Measurements from ENCODE around the gene ATP2B2. TPM values are rescaled to one million over a fixed set of nuclear protein-coding genes. Genes with fewer than 3 reads are reported as not detected.
A peak's percentile ranks its signal among the peaks of the same experiment; 100 is the strongest.

Gene ATP2B2
- polyA plus RNA-seq, 3 donors from 2014 or later: not detected

DNA sequence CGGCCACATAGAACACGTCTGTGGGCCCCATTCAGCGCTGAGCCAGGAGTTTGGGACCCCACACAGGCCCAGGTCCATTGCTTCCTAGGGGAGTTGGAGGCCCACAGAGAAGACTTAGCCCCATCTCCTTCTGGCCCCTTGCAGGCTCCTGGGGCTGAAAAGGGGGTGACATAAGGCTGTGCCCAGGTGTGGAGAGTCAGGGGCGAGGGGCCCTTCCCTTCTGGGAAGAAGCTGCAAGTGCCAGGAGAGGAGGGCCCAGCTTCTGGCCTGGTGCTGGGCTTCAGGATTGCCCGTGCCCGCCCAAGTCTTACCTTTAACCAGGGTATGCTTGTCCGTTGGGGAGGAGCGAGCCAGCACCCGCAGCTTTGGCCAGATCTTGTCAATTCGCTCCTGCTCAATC is 155.6 kb downstream of the ATP2B2 start:
- Mint-ChIP-seq H3K27ac (no peak overlapping the region), H3K9me3 (no peaks in the 10 kb centered on the region), H3K36me3 (no peaks in the 10 kb centered on the region), H3K27me3 (ENCODE audit: low read depth in 3 of 3) (peaks cover 0 to 9% (median 1%) of the 10 kb centered on the region in 3 donors), H3K4me1 (no peaks in the 10 kb centered on the region), H3K4me3 (no peak overlapping the region)
- DNase-seq: no peak

DNA sequence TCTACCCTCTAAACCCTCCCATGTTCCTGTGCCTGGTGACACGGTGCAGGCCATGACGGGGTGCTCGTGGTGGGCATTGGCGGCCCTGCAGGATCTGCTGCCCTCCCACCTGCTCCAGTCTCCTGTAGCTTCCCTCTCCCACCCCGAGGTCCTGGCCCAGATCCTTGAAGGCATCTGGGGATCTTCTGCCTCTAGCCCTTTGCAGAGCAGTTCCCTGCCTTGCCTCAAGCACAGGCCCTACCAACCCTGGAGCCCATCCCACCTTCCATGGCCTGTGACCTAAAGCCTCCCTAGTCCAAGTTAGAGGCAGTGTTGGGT is 157.0 kb downstream of the ATP2B2 start:
- Mint-ChIP-seq H3K9me3 (no peaks in the 10 kb centered on the region), H3K27me3 (ENCODE audit: low read depth in 3 of 3) (peaks cover 2 to 9% (median 4%) of the 10 kb centered on the region in 3 donors), H3K4me1 (no peaks in the 10 kb centered on the region), H3K4me3 (no peak overlapping the region), H3K27ac (no peak overlapping the region), H3K36me3 (no peaks in the 10 kb centered on the region)
- no peak for DNase-seq

DNA sequence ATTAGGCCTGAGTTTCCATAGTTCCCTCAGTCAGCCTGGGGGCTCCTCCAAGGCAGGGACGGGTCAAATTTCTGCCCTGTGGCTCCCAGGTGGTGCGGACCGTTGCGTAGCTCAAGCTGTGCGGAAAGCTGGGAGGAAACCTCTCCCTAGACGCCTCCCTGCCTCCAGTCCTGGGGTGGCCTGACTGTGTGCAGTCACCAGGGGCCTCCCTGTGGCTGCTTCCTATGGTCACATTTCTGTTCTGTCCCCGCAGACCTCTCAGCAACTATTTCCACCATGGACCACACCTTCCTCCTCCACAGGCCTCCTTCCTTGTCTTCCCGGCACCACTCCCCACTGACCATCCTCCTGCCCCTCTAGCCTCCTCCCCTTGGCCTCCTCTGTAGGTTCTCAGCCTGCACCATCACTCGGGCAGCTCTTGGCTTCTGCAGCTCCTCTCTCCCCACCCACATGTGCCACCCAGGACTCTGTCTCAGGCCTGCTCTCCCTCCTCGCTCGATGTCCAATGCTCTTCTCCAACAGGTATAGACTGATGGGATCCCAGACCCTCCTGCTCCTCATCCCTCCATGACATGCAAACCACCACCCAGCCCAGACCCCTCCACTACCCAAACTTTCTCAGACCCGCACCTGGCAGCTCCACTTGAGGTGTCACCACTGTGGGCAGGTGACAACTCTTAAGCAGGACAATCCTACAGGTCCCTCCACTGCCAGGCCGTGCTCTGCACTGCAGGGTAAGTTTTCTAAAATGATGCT is 157.6 kb downstream of the ATP2B2 start:
- DNase-seq: no peak
- H3K9me3 Mint-ChIP-seq: no peaks in the 10 kb centered on the region
- H3K4me1 Mint-ChIP-seq: no peaks in the 10 kb centered on the region
- H3K36me3 Mint-ChIP-seq: no peaks in the 10 kb centered on the region
- peaks cover 2 to 5% (median 4%) of the 10 kb centered on the region in 3 donors for H3K27me3 Mint-ChIP-seq (ENCODE audit: low read depth in 3 of 3)
- no peak overlapping the region for H3K4me3 Mint-ChIP-seq
- H3K27ac Mint-ChIP-seq: no peak overlapping the region

DNA sequence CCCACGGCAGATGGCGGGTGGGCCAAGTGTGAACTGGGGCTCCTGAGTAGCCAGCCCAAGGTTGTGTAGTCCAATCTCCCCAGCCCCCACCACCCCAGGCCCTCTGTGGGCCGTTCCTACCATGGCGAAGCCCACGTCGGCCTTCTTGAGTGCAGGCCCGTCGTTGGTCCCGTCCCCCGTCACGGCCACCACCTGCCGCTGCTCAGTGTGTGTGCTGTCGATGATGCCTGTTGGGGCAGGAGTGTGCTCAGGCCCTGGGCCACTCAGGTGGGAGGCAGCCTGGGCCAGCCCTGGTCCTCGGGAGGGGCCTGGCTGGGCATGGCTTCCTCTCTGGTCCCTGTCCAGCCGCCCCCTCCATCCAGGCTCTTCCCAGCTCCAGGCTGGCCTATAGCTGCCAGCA is 159.5 kb downstream of the ATP2B2 start:
- Mint-ChIP-seq H3K27ac (no peak overlapping the region), H3K9me3 (no peaks in the 10 kb centered on the region), H3K36me3 (no peaks in the 10 kb centered on the region), H3K4me1 (no peaks in the 10 kb centered on the region), H3K27me3 (ENCODE audit: low read depth in 3 of 3) (peaks cover 0 to 3% (median 2%) of the 10 kb centered on the region in 3 donors), H3K4me3 (no peak overlapping the region)
- DNase-seq: no peak

DNA sequence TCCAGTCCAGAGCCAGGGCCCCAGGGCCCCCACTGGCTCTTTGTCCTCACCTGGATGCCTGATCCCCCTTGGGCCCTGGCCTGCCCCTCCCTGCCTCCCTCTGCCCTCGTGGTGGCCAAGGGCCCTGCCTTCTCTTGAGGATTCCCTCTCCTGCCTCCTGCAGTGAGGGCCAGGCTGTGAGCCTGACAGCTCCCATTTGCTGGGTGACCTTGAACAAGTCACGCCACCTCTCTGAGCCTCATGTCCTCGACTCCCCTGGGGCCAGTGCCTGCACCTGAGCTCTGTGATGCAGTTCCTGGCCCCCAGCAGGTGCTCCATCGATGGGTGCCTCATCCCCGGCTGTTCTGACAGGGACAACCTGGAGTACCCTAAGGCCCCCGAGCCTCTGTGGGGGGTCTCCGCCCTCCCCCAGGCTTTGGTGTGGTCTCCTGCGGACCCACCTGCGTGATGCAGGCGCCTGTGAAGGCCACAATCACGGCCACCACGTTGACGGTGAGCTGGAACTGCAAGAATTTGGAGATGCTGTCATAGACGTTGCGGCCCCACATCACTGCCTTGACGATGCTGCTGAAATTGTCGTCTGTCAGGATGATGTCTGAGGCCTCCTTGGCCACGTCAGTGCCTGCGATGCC is 160.3 kb downstream of the ATP2B2 start:
- DNase-seq: no peak
- Mint-ChIP-seq H3K27ac (no peak overlapping the region), H3K36me3 (no peaks in the 10 kb centered on the region), H3K4me3 (no peak overlapping the region), H3K4me1 (no peaks in the 10 kb centered on the region), H3K9me3 (no peaks in the 10 kb centered on the region), H3K27me3 (ENCODE audit: low read depth in 3 of 3) (peaks cover 0 to 3% (median 2%) of the 10 kb centered on the region in 3 donors)

DNA sequence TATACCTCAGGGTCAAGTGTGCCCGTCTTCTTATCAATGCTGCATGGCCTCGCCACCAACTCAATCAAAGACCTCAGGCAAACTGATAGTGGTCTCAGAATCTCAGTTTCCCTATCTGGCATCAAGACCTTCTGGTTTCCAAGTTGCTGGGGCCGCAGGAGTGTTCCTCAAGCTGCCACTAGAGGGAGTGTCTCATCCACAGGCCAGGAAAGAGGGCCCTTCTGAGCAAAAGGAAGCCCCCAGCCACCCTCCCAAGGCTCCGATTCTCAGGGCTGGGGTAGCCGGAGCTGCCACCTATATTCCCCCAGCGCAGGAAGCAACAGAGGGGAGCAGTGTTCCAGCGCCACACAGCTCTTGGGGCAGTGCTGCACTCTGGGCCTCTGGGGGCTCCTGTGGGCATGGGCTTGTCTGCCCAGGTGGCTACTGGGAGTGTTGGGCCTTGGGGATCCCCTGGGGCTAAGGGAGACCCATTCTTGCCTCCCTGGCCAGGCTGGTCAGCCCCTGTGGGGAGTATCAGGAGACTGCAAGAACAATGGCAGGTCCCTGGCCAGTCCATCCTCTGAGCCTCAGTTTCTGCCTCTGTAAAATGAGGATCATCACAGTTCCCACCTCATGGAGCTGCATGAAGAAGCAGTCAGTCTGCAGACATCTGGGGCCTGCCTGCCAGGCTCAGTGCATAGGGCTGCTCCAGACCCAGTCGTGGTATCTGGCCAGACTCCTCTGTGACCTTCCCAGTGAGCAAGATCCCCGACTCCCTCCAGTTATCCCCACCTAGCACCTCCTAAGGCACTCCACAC is 161.0 kb downstream of the ATP2B2 start:
- Mint-ChIP-seq H3K4me1 (no peaks in the 10 kb centered on the region), H3K36me3 (no peaks in the 10 kb centered on the region), H3K9me3 (no peaks in the 10 kb centered on the region), H3K27ac (no peak overlapping the region), H3K27me3 (ENCODE audit: low read depth in 3 of 3) (peaks cover 0 to 3% (median 2%) of the 10 kb centered on the region in 3 donors), H3K4me3 (no peak overlapping the region)
- DNase-seq: peak; percentile 28 to 43 (median 30)

GRCh38 chr3:10343526-10343925 is 161.9 kb downstream of the ATP2B2 start:
- H3K27ac Mint-ChIP-seq: no peak overlapping the region

DNA sequence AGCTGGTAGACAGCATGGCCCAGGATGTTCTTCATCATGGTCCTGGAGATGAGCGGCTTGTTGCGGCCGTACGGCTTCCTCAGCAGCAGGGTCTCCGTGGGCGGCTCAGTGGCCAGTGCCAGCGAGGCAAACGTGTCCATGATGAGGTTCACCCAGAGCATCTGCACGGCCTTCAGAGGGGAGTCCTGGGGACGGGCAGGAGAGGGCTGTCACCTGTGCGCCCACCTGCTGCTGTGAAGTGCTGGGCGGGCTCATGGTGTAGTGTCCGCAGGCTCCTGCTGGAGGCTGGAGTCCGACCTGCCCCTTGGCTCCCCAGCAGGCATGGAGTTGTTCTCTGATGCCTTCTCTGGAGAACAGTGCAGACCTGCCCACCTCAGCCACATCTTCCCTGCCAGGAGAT is 162.6 kb downstream of the ATP2B2 start:
- peaks cover 0 to 3% (median 2%) of the 10 kb centered on the region in 3 donors for H3K27me3 Mint-ChIP-seq (ENCODE audit: low read depth in 3 of 3)
- H3K9me3 Mint-ChIP-seq: no peaks in the 10 kb centered on the region
- H3K36me3 Mint-ChIP-seq: no peaks in the 10 kb centered on the region
- no peak overlapping the region for H3K27ac Mint-ChIP-seq
- no peaks in the 10 kb centered on the region for H3K4me1 Mint-ChIP-seq
- no peak for DNase-seq
- H3K4me3 Mint-ChIP-seq: no peak overlapping the region

More at GRCh38 chr3:10343526-10343925, 161.9 kb downstream of the ATP2B2 start:
- no peaks in the 10 kb centered on the region for H3K36me3 Mint-ChIP-seq
- no peak overlapping the region for H3K4me3 Mint-ChIP-seq
- H3K4me1 Mint-ChIP-seq: no peaks in the 10 kb centered on the region
- no peaks in the 10 kb centered on the region for H3K9me3 Mint-ChIP-seq
- no peak for DNase-seq
- H3K27me3 Mint-ChIP-seq (ENCODE audit: low read depth in 3 of 3): peaks cover 0 to 3% (median 2%) of the 10 kb centered on the region in 3 donors

GRCh38 chr3:10341901-10342398 is 163.4 kb downstream of the ATP2B2 start:
- H3K4me1 Mint-ChIP-seq: no peaks in the 10 kb centered on the region

GRCh38 chr3:10340476-10340875 is 164.9 kb downstream of the ATP2B2 start:
- no peak overlapping the region for H3K4me3 Mint-ChIP-seq
- H3K9me3 Mint-ChIP-seq: no peaks in the 10 kb centered on the region
- H3K27ac Mint-ChIP-seq: peak overlapping the region in 1 of 6 donors; percentile 21
- H3K27me3 Mint-ChIP-seq (ENCODE audit: low read depth in 3 of 3): peaks cover 0 to 3% (median 2%) of the 10 kb centered on the region in 3 donors
- no peaks in the 10 kb centered on the region for H3K4me1 Mint-ChIP-seq
- no peaks in the 10 kb centered on the region for H3K36me3 Mint-ChIP-seq
- DNase-seq: no peak

More at GRCh38 chr3:10341901-10342398, 163.4 kb downstream of the ATP2B2 start:
- H3K27me3 Mint-ChIP-seq (ENCODE audit: low read depth in 3 of 3): peaks cover 0 to 3% (median 2%) of the 10 kb centered on the region in 3 donors
- H3K4me3 Mint-ChIP-seq: no peak overlapping the region
- DNase-seq: no peak
- H3K27ac Mint-ChIP-seq: no peak overlapping the region
- H3K36me3 Mint-ChIP-seq: no peaks in the 10 kb centered on the region
- H3K9me3 Mint-ChIP-seq: no peaks in the 10 kb centered on the region

DNA sequence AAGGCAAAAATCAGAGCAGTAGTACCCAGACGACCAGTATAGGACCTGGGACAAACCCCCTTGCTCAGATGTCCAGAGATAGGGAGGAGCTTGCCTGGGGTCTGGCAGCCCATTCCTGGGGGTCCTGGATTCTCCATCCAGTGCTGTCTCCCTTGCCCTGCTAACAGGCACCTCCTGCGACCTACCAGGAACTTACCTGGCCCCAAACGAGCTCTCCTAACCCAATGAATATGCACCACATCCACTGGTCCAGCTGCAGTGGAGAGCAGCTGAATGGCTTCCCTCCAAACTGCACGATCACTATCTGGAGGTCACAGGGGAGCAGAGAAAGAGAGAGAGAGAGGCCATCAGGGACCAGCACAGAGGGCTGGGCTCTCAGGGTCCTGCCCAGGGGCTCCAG is 165.3 kb downstream of the ATP2B2 start:
- no peaks in the 10 kb centered on the region for H3K9me3 Mint-ChIP-seq
- no peak for DNase-seq
- peaks cover 0 to 3% (median 2%) of the 10 kb centered on the region in 3 donors for H3K27me3 Mint-ChIP-seq (ENCODE audit: low read depth in 3 of 3)
- no peak overlapping the region for H3K4me3 Mint-ChIP-seq
- H3K27ac Mint-ChIP-seq: no peak overlapping the region
- no peaks in the 10 kb centered on the region for H3K36me3 Mint-ChIP-seq
- H3K4me1 Mint-ChIP-seq: no peaks in the 10 kb centered on the region

DNA sequence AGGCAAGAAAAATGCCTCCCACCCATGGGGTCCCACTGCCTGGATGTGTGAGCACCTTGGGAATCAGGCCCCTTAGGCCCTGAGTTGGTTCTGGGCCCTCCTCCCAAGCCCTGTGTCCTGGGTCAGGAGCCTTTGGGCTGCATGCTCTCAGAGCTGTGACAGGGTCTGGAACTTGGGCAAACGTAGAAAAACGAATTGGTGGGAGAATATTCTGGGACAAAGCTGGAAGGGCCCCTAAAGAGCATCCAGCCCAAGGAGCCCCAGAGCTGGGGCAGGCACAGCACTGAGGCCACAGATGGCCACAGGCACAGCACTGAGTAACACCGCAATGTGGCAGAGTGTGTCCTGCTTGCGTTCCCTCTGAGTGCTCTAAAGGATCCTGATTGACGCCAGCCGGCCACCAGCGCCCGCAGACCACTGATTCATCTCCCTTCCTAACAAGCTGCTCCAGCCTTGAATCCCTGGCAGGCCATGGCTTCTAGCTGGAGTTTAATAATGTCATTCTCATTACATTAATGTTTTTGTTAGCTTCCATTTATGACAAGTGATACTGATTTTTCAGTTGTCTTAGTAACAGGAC is 165.9 kb downstream of the ATP2B2 start:
- no peak for DNase-seq
- Mint-ChIP-seq H3K27me3 (ENCODE audit: low read depth in 3 of 3) (peaks cover 2 to 3% (median 2%) of the 10 kb centered on the region in 3 donors), H3K4me3 (no peak overlapping the region), H3K36me3 (no peaks in the 10 kb centered on the region), H3K4me1 (no peaks in the 10 kb centered on the region), H3K27ac (no peak overlapping the region), H3K9me3 (no peaks in the 10 kb centered on the region)

GRCh38 chr3:10338591-10339353 is 166.6 kb downstream of the ATP2B2 start:
- Mint-ChIP-seq H3K36me3 (no peaks in the 10 kb centered on the region), H3K4me3 (no peak overlapping the region), H3K9me3 (no peaks in the 10 kb centered on the region), H3K27ac (no peak overlapping the region), H3K4me1 (no peaks in the 10 kb centered on the region), H3K27me3 (ENCODE audit: low read depth in 3 of 3) (peaks cover 0 to 2% (median 2%) of the 10 kb centered on the region in 3 donors)
- DNase-seq: no peak

All from immature natural killer cell (primary cell).